Brain pericyte (primary cell): Measurements from ENCODE around the gene CRBN.
A peak's percentile ranks its signal among the peaks of the same experiment; 100 is the strongest.

Source experiments
- DNase-seq: peaks from one replicate; pipeline ENCODE4 v3.0.0-alpha.2; 2012; ENCODE audit warnings: low read depth, low spot score

Gene CRBN

DNA sequence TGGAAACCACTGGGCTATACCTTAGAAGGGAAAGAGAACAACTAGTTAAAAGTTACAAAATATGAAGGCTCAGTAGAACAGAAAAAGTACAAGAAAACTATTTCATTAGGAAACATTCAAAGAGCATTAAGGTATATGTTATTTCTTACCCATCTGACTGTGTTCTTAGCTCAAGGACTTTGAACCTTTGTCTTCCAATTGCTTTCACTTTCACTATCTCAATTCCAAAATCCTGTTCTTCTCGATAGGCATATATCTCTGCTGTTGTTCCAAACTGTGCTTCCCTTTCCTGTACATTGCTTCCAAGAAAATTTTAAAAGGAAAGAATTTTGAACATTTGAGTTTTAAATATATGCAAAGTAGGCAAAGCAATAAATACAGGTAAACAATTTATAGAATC, 6.9 kb downstream of the CRBN start:
- no peak for DNase-seq

DNA sequence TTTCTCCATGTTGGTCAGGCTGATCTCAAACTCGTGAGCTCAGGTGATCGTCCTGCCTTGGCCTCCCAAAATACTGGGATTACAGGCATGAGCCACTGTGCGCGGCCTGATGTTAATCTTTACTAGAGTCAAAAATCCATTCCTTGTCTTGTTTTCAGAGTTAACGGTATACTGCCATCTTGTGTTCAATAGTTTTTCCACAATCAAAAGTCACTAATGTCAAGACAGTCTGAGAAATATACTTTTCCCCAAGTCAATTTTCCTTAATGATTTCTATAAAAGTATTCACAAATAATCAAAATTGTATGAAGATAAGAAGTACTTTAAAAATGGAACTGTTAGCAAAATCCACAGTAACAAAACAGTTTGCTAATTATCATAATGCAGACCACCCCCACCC, 8.5 kb downstream of the CRBN start:
- peak; percentile 4 for DNase-seq

DNA sequence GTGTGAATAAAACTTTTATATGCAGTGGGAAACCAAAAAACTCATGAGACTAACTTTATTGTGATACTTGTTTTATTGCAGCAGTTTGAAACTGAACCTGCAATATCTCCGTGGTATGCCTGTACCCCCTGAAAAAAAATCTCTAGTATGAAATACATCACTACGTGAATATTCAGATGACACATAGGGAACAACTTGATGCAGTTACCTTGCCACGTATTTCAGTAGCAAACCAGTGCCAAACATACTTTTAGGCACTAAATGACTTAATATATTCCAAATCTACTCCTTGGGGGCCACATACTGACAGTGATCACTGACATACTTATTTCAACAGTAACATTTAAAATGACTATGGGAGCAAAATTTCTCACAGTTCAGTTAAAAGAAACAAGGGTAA, 13.8 kb downstream of the CRBN start:
- DNase-seq, result no peak

DNA sequence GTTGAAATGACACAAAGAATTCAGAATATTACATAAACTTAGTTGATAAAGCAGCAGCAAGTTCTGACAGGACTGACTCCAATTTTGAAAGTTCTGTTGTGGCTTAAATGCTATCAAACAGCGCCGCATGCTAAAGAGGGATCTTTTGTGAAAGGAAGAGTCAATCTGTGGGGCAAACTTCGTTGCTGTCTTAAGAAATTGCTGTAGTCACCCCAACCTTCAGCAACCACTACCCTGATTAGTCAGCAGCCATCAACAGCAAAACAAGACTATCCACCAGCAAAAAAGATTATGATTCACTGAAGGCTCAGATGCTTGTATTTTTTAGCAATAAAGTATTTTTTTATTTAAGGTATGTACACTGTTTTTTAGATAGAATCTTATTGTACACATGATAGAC, 14.2 kb downstream of the CRBN start:
- DNase-seq, result no peak

DNA sequence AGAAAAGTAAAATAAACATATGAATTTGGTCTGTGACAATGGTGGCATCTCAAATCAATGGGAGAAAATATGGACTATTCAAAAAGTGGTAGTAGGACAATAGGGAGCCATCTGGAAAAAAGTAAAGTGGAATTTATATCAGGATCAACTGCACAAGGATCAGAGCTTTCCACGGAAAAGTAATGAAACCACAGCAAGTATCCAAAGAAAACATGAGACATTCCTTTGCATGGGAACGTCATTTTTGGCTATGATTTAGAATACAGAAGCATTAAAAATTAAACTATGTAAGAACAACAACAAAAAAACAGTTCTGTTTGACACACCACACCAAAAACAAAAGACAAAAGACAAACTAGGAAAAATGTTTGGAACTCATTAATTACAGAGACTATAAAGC, 18.7 kb downstream of the CRBN start:
- no peak for DNase-seq

DNA sequence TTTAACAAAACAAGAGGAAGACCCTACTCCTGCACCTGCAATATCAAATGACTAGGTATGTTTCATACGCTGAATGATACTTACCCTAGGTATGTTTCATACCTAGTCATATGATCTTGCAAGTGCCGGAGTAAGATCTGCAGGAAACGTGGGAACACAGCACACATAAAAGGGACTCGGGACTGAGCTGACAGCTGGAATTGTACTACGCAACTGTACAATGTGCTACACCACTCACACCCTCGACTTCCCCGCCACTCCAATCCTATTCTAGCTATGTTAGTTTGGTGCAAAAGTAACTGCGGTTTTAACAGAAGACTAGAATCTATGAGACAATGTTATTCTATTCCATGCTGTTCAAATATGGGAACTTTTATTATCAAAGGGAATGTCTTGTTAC, 22.0 kb downstream of the CRBN start:
- DNase-seq, result peak; percentile 4

DNA sequence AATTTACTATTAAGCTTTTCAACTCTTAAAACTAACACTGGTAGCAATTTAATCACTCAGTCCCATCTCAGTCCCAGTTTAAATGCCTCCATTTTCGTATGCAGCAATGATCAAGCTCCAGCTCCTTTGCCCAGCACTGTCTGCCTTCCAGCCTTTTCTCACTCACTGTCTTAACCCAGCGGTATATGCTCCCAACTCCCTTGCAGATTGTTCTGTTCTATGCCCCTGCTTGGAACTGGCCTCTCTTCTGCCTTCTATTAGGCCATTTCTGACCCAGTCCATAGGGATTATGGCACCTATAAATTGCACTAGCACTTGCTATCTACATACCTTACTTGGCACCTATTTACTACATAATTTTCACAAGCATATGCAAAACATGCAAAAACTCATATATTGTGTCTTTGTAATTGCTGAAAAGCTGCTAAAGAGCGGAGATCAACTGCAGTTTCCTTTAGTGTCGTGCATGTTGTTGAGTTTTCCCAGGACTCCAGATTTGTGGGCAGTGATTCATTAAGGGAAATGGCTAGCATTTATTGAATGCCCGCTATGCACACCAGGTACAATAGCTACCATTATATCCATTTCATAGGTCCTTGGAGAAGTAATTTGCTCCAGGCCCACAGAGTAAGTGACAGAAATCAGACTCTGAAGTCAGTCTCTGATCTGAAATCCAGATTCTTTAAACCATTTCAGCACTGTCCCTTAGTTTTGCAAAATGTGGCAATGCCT, 24.4 kb downstream of the CRBN start:
- DNase-seq, result no peak

DNA sequence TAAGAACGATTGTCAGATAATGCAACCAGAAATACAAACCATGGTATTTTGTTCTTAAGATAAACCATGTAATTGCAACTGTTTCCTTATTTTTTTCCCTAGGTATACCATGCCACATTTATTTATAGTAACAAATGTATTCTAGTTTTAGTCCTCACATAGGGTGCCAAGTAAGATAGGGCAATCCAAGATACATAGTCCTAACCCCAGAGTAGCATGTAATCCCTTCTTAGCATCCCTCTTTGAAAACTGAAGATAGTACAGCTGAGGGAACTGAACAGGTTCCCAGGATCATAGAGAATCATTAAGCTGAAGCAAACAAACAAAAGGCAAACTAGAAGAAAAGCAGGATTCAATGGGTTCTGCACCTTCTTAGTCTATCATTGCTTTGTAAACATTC, 28.0 kb downstream of the CRBN start:
- no peak for DNase-seq

DNA sequence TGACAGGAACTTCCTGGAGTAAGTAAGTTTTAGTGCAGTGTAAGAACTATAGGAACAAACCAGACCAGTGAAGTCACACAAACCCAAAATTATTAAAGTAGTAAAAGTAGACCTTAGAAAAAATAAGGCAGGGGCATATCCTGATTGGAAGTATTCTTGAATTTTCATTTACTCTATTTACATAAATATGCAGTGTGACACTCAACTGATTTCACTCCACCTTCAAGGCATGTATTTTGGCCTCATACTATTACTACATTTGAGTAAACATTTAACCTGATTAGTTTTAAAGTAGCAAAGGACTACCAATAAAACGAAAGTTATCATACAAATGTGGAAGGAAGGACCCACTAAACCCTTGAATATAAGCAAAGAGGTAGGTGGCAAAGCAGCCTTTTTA, 29.9 kb downstream of the CRBN start:
- no peak for DNase-seq

DNA sequence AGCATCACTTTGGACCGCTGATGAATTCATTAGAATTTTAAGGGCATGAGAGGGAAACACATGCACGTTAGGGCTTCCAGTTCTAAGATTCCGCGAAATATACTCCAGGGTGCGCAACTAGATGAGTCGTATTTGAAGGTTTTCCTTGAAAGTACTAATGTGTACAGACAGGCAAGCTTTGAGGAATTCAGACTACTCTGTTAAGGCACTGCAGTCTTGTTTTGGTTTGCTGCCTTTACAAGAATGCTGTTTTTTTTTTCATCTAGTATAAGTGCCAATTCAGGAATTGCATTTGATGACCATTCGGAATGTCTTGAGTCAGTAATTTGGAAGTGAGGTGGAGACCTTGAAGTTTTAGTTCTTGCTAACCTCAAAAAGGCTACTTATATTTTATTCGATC, 33.7 kb downstream of the CRBN start:
- no peak for DNase-seq

DNA sequence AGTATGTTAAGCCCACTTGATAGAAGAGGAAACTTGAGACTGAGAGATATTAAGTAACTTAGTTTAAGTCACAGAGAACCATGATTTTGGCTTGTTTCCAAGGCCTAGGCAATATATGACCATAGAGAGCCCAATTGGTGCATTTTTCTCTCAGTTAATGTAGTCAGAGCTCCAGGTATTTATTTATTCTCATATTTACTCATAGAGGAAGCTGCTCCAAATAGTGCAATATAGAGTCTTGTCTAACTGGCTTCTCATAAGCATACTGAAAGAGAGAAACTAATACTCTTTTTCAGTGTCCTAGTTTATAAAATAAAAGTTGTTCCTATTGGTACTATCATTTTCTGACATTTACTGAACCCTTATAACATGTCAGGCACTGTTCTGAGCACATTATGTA, 37.6 kb downstream of the CRBN start:
- no peak for DNase-seq

DNA sequence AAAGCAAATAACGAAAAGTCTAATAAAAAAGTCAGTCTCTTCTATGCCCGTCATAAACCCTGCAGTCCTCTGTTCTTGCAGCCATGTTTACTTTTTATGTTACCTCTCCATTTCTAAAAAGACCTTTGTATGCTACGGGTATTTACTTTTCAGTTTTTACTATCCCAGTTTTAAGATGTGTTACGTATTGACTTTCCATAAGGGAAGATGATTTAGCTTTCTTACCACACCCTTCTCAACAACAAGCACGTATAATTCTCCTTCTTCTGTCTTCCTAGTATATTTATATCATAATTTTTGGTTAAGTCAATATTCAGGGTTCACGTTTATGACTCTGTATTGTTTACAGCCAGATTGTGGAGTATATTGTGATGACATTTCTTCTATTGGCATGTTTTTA, 42.0 kb downstream of the CRBN start:
- no peak for DNase-seq

DNA sequence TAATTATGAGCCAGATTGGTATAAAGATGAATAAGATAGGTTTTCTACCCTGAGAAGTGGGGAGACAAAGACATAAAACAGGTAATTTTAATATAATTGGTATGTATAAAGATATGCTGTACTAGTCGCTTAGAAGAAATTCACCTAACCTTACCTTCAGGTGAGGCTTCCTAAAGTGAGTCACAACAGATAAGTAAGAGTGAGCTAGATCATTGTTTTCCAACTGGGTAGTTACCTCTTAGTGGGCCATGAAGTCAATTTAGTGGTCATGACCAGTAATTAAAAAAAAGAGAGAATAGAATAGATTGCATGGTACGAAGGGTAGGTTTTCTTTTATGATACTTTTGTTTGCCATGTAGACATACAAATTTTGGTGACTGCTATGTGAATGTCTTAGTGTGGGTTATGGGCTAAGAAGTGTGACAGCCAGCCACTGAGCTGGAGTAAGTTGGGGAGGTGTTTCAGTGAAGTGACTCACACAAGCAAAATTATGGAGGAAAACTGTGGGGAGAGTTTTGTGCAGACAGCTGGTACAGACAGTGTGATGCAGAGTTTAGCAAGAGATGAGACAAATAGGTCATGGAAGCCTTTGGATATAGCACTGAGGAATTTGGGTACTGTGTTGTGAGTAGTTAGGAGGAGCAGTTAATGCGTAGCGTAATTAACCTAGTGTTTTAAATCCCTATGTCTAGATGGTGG, 44.6 kb downstream of the CRBN start:
- no peak for DNase-seq

DNA sequence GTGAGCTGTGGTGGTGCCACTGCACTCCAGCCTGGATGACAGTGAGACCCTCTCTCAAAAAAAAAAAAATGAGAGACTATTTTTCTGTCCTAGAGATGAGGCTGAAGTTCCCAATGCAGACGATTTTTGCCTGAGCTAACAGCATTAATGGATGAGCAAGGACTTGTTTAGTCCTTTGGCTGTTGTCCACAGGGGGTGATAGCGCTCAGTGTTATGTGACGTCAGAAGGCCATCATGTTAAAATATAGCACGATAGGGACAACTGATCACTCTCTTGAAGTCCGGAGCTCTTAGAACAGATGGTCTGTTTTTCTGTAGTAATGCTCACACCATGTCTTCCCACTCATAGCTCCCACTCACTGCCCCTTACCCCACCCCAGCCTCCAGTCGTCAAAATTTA, 46.0 kb downstream of the CRBN start:
- no peak for DNase-seq

DNA sequence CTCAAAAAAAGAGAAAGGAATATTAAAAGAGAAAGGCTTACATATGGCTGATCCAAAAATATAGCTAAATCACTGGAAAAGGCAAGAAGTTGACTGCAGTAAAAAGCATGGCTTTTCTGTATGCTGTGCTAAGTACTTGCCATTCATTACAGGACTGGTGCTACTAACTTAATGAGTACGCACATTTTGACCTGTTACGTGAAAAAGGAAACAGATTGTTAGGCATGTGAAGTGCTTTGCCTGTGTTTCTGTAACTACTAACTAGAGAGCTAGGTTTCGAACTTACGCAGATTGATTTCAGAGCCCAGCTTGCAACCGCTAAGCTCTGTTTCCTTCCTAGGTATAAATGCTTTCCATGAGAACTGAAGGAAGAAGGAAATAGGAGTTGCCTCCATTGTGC, 49.9 kb downstream of the CRBN start:
- DNase-seq, result no peak

DNA sequence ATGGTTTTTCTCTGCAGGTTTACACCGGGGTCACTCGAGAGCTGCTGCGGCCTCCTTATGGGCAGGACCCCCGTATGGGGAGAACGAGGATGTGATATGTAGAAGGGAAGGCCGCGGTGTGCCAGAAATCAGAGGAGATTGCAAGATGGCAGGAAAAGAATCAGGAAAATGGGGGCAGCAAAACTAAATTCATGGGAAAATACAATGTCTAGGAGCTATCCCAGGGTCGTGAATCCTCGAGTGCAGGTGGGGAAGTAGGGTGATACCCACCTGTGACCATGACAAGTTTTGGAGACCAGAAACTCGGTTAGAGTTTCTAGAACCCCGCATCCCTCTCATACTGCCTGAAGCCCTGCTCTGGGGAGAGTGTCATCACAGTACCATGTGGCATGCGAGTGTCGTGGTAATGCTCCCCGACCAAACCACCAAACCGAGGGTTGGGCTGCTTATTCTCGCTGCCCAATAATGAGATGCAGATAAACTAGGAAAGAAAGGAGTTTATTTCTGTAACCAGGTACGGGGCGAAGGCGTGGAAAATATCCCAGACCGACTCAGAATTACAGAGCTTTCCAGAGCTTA, 52.0 kb downstream of the CRBN start:
- peak; percentile 7 for DNase-seq

DNA sequence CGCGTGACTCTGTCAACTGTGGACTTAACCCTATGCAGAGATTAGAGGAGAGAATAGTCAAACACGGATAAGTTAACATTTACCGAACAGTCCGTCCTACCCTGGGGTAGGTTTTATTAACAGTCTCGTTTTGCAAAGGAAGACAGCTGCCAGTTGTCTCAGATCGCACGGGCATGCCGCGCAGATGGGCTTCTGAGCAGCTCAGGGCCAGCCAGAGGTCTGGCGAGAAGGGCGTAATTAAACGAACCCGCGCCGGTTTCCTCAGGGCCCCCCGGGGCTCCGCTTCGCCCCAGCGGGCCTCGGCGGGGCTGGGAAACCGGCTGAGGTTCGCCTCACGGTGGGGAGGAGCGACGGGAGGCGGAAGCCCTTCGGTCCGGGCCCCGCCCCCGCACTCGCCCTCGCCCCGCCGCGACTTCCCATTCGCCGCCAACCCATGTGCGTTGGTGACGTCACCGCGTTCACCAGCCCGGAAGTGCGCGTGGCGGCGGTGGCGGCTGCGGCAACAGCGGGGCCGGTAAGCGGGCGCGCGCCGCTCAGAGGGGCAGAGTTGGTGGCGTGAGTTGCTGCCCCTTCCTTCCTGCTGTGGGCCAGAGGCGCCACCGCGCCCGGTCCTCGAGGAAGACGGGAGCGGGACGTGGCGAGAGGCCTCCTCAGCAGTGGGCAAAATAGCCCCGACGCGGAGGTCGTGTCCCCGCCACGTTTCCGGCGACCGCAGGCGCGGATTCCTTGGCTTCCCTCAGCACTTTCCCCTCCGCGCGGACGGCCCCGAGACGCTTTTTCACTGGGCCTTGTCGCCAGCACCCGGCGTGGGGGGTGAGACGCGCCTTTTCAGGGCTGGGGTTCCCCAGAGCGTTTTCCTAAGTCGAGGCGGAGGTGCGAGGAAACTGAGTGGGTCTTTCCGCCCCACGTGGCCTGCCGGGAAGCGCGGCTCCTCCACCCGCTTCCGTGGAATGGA, 52.7 kb downstream of the CRBN start, which contains the start of gene TRNT1:
Gene TRNT1 (plus strand): TSS at position 464 of the 955 bp plus-strand sequence. CDS start 2,101 bp downstream, outside the sequence.
- peak; percentile 75 for DNase-seq

DNA sequence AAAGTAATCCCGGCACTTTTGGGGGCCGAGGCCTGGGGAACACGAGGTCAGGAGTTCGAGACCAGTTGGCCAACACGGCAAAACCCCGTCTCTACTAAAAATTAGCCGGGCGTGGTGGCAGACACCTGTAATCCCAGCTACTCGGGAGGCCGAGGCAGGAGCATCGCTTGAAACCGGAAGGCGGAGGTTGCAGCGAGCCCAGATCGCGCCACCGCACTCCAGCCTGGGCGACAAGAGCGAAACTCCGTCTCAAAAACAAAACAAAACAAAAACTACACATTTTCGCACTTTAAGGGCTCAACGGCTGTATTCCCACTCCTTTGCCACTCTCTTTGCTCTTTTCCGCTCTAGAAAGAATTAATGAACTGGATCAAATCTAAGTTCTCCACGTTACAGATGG, 53.5 kb downstream of the CRBN start:
- DNase-seq, result no peak

DNA sequence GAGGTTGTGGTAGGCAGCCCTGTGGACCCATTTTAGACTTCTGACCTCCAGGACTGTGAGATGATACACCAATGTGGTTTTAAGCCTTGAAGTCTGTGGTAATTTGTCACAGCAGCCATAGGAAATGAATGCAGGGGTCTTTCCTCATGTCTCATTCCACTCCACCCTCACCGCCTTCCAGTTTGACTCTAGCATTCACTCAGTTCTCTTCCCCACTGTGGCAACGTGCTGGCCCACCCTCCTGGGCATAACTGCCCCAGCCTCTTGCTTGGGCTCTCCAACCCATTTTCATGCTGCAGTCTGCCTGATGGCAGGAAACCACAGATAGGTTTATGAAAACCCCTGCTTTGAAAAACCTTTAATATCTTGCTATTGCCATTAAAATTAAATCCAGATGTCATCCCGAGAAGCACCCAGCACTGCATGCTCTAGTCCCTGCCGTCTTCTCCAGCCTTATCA, 60.1 kb downstream of the CRBN start:
- no peak for DNase-seq

DNA sequence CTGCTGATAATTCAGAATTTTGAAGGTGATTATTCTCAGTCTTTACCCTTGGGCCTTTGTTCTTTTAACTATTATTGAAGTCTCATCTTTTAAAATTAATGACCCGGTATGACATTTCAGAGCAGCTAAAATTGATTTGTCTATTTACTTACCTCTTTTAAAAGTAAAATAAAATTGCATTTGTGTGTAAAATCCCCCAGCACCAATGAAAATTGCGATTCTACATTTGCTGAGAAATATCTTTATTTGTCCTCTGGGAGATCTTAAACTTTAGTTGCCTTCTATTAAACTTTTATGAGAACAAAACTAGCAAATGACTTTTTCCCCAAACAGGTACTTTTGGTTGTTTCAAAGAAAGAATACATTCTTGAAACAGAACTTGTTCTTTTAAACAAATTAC, 61.8 kb downstream of the CRBN start:
- no peak for DNase-seq

DNA sequence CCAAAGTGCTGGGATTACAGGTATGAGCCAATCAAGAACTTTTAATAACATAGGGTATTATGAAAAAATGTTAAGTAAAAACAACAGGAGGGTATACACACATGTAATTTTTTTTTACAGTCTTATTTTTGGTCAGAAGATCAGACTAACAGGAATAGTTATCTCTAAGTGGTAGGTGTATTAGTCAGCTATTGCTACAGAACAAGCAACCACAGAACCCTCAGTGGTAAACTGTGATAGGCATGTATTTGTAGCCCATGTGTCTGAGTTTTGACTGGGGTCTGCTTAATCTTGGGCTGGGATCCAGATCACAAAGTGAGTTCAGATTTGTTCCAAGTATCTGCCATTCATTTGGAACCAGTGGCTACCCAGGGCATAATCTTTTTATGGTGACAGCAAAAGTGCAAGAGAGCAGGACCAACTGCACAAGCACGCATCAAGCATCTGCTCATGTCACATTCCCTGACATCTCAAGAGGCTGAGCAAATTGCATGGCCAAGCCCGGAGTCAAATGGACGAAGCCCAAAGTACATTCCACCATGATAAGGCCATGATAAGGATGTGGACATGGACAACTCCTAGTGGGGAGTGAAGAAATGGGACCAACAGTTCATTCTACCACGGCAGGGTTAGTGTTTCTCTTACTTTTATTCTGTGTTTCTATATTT, 66.3 kb downstream of the CRBN start:
- no peak for DNase-seq
